SK-N-MC (cell line): ENCODE measurements around the gene KRTAP5-1.

Experiments used
- EZH2 ChIP-seq: fragments of 200-600 bp; sonication (generic); IDR thresholded peaks from one replicate; pipeline ENCODE4 v1.6.1; 2017; ENCODE audit warnings: antibody characterized with exemption
- FOXP2 ChIP-seq: optimal IDR thresholded peaks from 2 replicates; pipeline ENCODE3; 2011; ENCODE audit warnings: mild to moderate bottlenecking, moderate library complexity; ENCODE audit not compliant: insufficient read depth; ENCODE audit errors: extremely low read length, control extremely low read depth
- POLR2AphosphoS5 ChIP-seq: IDR thresholded peaks from 2 replicates; pipeline ENCODE4 v1.6.1; 2012; ENCODE audit warnings: mild to moderate bottlenecking, low read depth, low read length, borderline replicate concordance

DNA sequence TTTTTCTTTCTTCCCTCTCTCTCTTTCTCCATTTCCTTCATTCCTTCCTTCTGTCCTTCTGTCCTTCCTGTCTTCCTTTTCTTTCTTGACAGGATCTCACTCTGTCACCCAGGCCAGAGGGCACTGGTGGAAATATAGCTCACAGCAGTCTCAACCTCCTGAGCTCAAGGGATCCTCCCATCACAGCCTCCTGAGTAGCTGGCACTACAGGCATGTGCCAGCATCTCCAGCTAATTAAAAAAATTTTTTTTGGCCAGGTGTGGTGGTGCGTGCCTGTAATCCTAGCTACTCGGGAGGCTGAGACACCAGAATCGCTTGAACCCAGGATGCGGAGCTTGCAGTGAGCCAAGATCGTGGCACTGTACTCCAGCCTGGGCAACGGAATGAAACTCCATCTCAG is 8.3 kb downstream of the KRTAP5-1 start:
- TF ChIP-seq EZH2 (no peak), POLR2AphosphoS5 (no peak), FOXP2 (no peak)
